Bronchial epithelial cell (primary cell): ENCODE results near the gene SORCS2. TPM values are rescaled to one million over a fixed set of nuclear protein-coding genes. Genes with fewer than 3 reads are reported as not detected.

Experiments used
- DNase-seq: peaks from one replicate; pipeline ENCODE4 v3.0.0-alpha.2; 2010; ENCODE audit warnings: low read depth
- FAIRE-seq: peaks from 2 replicates; lab custom pipeline; 2011; peaks lifted over from hg19 to GRCh38; lab: Jason Lieb, UNC
- H3K27me3 ChIP-seq: 2 replicates; pipeline ENCODE4 v1.5.1; 2011; ENCODE audit warnings: low read length; ENCODE audit not compliant: control insufficient read depth, insufficient read depth
- H3K36me3 ChIP-seq: 2 replicates; pipeline ENCODE4 v1.5.1; 2011; ENCODE audit warnings: low read length; ENCODE audit not compliant: control insufficient read depth, insufficient read depth
- H3K4me3 ChIP-seq: 2 replicates; pipeline ENCODE4 v1.5.1; 2011; ENCODE audit warnings: mild to moderate bottlenecking, low read depth, low read length, control low read depth
- CTCF ChIP-seq: IDR thresholded peaks from 2 replicates; pipeline ENCODE4 v1.5.1; 2011; ENCODE audit warnings: mild to moderate bottlenecking, moderate library complexity, low read length, control low read depth, inconsistent platforms; ENCODE audit not compliant: insufficient read depth, severe bottlenecking
- total RNA-seq: library from RNA; depleted of rRNA; stranded (reverse); fragments of >200 nt; gene quantifications from 2 replicates; pipeline ENCODE4 v1.2.1, GENCODE V29; 2014

SORCS2 gene
- total RNA-seq, 1 donor from 2014 or later: under 0.01 TPM

- DNase-seq (no peak), FAIRE-seq (no peak)
- no peak overlapping the region for H3K4me3 ChIP-seq
- H3K36me3 ChIP-seq: no peaks in the 10 kb centered on the region
- H3K27me3 ChIP-seq: no peaks in the 10 kb centered on the region
- no peak for TF ChIP-seq CTCF
Measured at GRCh38 chr4:7276515-7276914, 84.2 kb downstream of the SORCS2 start.

GRCh38 chr4:7278071-7278765, 85.9 kb downstream of the SORCS2 start:
- Histone ChIP-seq H3K36me3 (no peaks in the 10 kb centered on the region), H3K27me3 (no peaks in the 10 kb centered on the region), H3K4me3 (no peak overlapping the region)
- TF ChIP-seq CTCF: no peak
- no peak for DNase-seq
- FAIRE-seq: no peak

GRCh38 chr4:7278981-7279380, 86.6 kb downstream of the SORCS2 start:
- no peaks in the 10 kb centered on the region for H3K27me3 ChIP-seq
- DNase-seq (no peak), FAIRE-seq (no peak)
- no peak for TF ChIP-seq CTCF
- no peak overlapping the region for H3K4me3 ChIP-seq
- H3K36me3 ChIP-seq: no peaks in the 10 kb centered on the region

GRCh38 chr4:7279902-7280301, 87.6 kb downstream of the SORCS2 start:
- Histone ChIP-seq H3K36me3 (no peaks in the 10 kb centered on the region), H3K4me3 (no peak overlapping the region), H3K27me3 (no peaks in the 10 kb centered on the region)
- no peak for TF ChIP-seq CTCF
- DNase-seq (peak; percentile 51), FAIRE-seq (peak; percentile 79)

GRCh38 chr4:7280926-7281690, 88.8 kb downstream of the SORCS2 start:
- TF ChIP-seq CTCF: no peak
- H3K27me3 ChIP-seq: no peaks in the 10 kb centered on the region
- peak; percentile 76 for DNase-seq

More at GRCh38 chr4:7280926-7281690, 88.8 kb downstream of the SORCS2 start:
- H3K4me3 ChIP-seq: no peak overlapping the region
- no peak for FAIRE-seq
- no peaks in the 10 kb centered on the region for H3K36me3 ChIP-seq
